IPS-11a (cell line): ENCODE results near the gene LTBR.
"Not testable (repeated sequence)": the region's sequence is repeated elsewhere in the genome, so short reads cannot be mapped to it uniquely, and the experiment has no call there.

Source experiments
- H3K4me3 ChIP-seq: one replicate; pipeline ENCODE4 v1.5.1; 2013; ENCODE audit warnings: low read depth, low read length, control low read depth

Gene LTBR

GRCh38 chr12:6423267-6424007, 39.5 kb downstream of the LTBR start:
- H3K4me3 ChIP-seq = no peak overlapping the region

- no peak overlapping the region for H3K4me3 ChIP-seq
Measured at GRCh38 chr12:6424008-6424347, 40.0 kb downstream of the LTBR start.

- no peak overlapping the region for H3K4me3 ChIP-seq
Measured at GRCh38 chr12:6424866-6425265, 40.9 kb downstream of the LTBR start.

- H3K4me3 ChIP-seq = no peak overlapping the region
Measured at GRCh38 chr12:6425590-6426531, 41.9 kb downstream of the LTBR start.

- H3K4me3 ChIP-seq = no peak overlapping the region
Measured at GRCh38 chr12:6426882-6427671, 43.1 kb downstream of the LTBR start.

GRCh38 chr12:6427796-6428195, 43.8 kb downstream of the LTBR start:
- not testable (repeated sequence) for H3K4me3 ChIP-seq

GRCh38 chr12:6428326-6428725, 44.4 kb downstream of the LTBR start:
- no peak overlapping the region for H3K4me3 ChIP-seq

- H3K4me3 ChIP-seq = no peak overlapping the region
Measured at GRCh38 chr12:6430124-6430989, 46.4 kb downstream of the LTBR start.

GRCh38 chr12:6432991-6433390, 49.0 kb downstream of the LTBR start:
- no peak overlapping the region for H3K4me3 ChIP-seq

GRCh38 chr12:6434205-6435140, 50.5 kb downstream of the LTBR start:
- no peak overlapping the region for H3K4me3 ChIP-seq

GRCh38 chr12:6435961-6436715, 52.2 kb downstream of the LTBR start:
- H3K4me3 ChIP-seq = no peak overlapping the region

- no peak overlapping the region for H3K4me3 ChIP-seq
Measured at GRCh38 chr12:6437586-6437985, 53.6 kb downstream of the LTBR start.

GRCh38 chr12:6438345-6438744, 54.4 kb downstream of the LTBR start:
- no peak overlapping the region for H3K4me3 ChIP-seq

- H3K4me3 ChIP-seq = no peak overlapping the region
Measured at GRCh38 chr12:6440391-6440790, 56.4 kb downstream of the LTBR start.
